Measurements from ENCODE around the gene RASGRF1. TPM values are rescaled to one million over a fixed set of nuclear protein-coding genes. Genes with fewer than 3 reads are reported as not detected.

Gene RASGRF1
- total RNA-seq, 5 donors from 2014 or later (not counting 1 experiment from before 2014, with no cell fraction given) = 0.09 to 0.49 (median 0.22) TPM; not detected in 2

DNA sequence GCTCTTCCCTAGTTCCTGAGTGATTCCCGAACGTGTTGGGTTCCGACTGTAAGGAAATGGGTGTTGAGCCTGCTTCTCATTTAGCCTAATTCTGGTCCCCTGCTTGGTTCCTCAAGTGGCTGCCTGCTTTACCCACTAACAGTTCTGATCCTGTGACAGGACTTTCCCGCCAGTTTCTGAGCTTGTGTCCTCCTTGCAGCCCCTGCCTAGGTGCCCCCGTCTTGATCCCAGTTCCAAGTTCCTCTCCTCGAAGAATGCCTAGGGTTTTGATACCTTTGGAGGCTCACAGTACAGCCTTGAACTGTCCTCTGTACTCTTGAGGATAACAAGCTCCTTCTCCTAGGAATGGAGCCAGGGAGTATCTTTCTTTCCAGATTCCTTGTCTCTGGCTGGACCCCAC lies 12.0 kb upstream of the RASGRF1 start:
- Mint-ChIP-seq H3K9me3 (no peaks in the 10 kb centered on the region), H3K27me3 (peaks cover 48 to 64% of the 10 kb centered on the region in 2 donors), H3K4me1 (no peaks in the 10 kb centered on the region), H3K36me3 (no peaks in the 10 kb centered on the region), H3K27ac (no peak overlapping the region), H3K4me3 (no peak overlapping the region)
- Histone ChIP-seq H3K4me1 (ENCODE audit: control insufficient read depth in 1 of 2, extremely low read depth in 1 of 2, insufficient read depth in 2 of 2, low read length in 2 of 2) (no peaks in the 10 kb centered on the region), H3K27ac (ENCODE audit: low read length) (no peak overlapping the region), H3K4me3 (ENCODE audit: control insufficient read depth in 1 of 2, extremely low read depth in 1 of 2, low read length in 1 of 2) (no peak overlapping the region), H3K9me3 (no peaks in the 10 kb centered on the region), H3K27me3 (replicated peaks in 1 of 2; ENCODE audit: control insufficient read depth in 2 of 2, extremely low read depth in 1 of 2, insufficient read depth in 2 of 2, low read length in 1 of 2) (peaks cover 4 to 29% of the 10 kb centered on the region in 2 experiments), H3K36me3 (ENCODE audit: control insufficient read depth in 2 of 2, extremely low read depth in 1 of 2, insufficient read depth in 1 of 2, low read length in 1 of 2) (no peaks in the 10 kb centered on the region)
- ATAC-seq (replicated peaks in 1 of 4) = no peak
- POLR2A ChIA-PET = no interaction called here
- no peak for DNase-seq
- CTCF ChIA-PET = no interaction called here
- WGBS (ENCODE audit: insufficient coverage) = 73% methylated on average over 4 of the region's 6 CpGs

DNA sequence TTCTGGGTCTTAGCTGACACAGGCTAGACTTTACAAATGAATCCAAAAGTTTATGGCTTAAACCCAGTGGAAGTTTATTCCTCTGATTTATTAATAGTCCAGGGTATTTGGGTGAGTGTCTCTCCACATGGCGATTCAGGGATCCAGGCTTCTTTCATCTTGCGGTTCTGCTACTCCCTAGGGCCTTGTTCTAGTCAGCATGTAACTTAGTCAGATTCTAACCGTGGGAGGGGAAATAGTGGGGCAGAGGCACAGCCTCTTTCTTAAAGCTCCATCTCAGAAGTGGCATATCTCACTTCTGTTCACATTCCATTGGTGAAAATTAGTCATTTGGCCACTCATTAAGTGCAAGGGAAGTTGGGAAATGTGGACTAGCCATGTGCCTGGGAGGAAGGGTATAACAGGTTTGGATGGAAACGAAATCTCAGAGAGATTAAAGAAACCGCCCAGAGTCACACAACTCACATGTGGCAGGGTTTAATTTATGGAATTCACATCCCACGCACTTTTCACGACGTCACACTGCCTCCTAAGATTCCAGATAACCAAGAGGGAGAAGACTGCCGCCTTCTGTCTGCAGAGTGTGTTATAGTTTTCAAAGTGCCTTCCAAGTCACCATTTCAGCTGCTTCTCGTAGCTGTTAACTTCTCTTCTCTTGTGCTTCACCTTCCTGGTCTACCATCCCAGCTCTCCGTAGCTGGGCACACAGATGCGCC lies 11.4 kb upstream of the RASGRF1 start:
- POLR2A ChIA-PET = no interaction called here
- CTCF ChIA-PET = no interaction called here
- no peak overlapping the region for H3K27ac Mint-ChIP-seq
- Histone ChIP-seq H3K4me3 (ENCODE audit: control insufficient read depth in 1 of 2, extremely low read depth in 1 of 2, low read length in 1 of 2) (no peak overlapping the region), H3K36me3 (ENCODE audit: control insufficient read depth in 2 of 2, extremely low read depth in 1 of 2, insufficient read depth in 1 of 2, low read length in 1 of 2) (no peaks in the 10 kb centered on the region), H3K9me3 (no peaks in the 10 kb centered on the region), H3K27ac (ENCODE audit: low read length) (no peak overlapping the region), H3K27me3 (replicated peaks in 1 of 2; ENCODE audit: control insufficient read depth in 2 of 2, extremely low read depth in 1 of 2, insufficient read depth in 2 of 2, low read length in 1 of 2) (peaks cover 4 to 24% of the 10 kb centered on the region in 2 experiments), H3K4me1 (ENCODE audit: control insufficient read depth in 1 of 2, extremely low read depth in 1 of 2, insufficient read depth in 2 of 2, low read length in 2 of 2) (no peaks in the 10 kb centered on the region)
- H3K36me3 Mint-ChIP-seq = no peaks in the 10 kb centered on the region
- no peaks in the 10 kb centered on the region for H3K9me3 Mint-ChIP-seq
- 80% methylated on average over 1 of the region's 12 CpGs for WGBS (ENCODE audit: insufficient coverage)
- no peak for DNase-seq
- ATAC-seq (replicated peaks in 1 of 4) = no peak
- H3K27me3 Mint-ChIP-seq = peaks cover 46 to 62% of the 10 kb centered on the region in 2 donors
- H3K4me3 Mint-ChIP-seq = no peak overlapping the region
- no peaks in the 10 kb centered on the region for H3K4me1 Mint-ChIP-seq

- ATAC-seq (replicated peaks in 1 of 4) (no peak), DNase-seq (no peak)
- H3K36me3 ChIP-seq (ENCODE audit: control insufficient read depth in 2 of 2, extremely low read depth in 1 of 2, insufficient read depth in 1 of 2, low read length in 1 of 2) = no peaks in the 10 kb centered on the region
- H3K4me3 Mint-ChIP-seq = no peak overlapping the region
- no peaks in the 10 kb centered on the region for H3K9me3 ChIP-seq
- WGBS (ENCODE audit: insufficient coverage) = 92% methylated on average over 2 of the region's 4 CpGs
- POLR2A ChIA-PET = no interaction called here
- CTCF ChIA-PET = no interaction called here
- no peak overlapping the region for H3K4me3 ChIP-seq (ENCODE audit: control insufficient read depth in 1 of 2, extremely low read depth in 1 of 2, low read length in 1 of 2)
- no peaks in the 10 kb centered on the region for H3K4me1 ChIP-seq (ENCODE audit: control insufficient read depth in 1 of 2, extremely low read depth in 1 of 2, insufficient read depth in 2 of 2, low read length in 2 of 2)
- peaks cover 16 to 18% of the 10 kb centered on the region in 2 experiments for H3K27me3 ChIP-seq (replicated peaks in 1 of 2; ENCODE audit: control insufficient read depth in 2 of 2, extremely low read depth in 1 of 2, insufficient read depth in 2 of 2, low read length in 1 of 2)
- peaks cover 46 to 52% of the 10 kb centered on the region in 2 donors for H3K27me3 Mint-ChIP-seq
- H3K9me3 Mint-ChIP-seq = no peaks in the 10 kb centered on the region
- H3K36me3 Mint-ChIP-seq = no peaks in the 10 kb centered on the region
- H3K27ac Mint-ChIP-seq = no peak overlapping the region
- H3K4me1 Mint-ChIP-seq = no peaks in the 10 kb centered on the region
- no peak overlapping the region for H3K27ac ChIP-seq (ENCODE audit: low read length)
Observed at GRCh38 chr15:79099692-79100091, 9.1 kb upstream of the RASGRF1 start.

GRCh38 chr15:79094611-79095021 lies 4.0 kb upstream of the RASGRF1 start:
- Mint-ChIP-seq H3K27ac (no peak overlapping the region), H3K27me3 (peaks cover 47 to 50% of the 10 kb centered on the region in 2 donors), H3K4me3 (no peak overlapping the region), H3K4me1 (peaks cover 1 to 10% (median 7%) of the 10 kb centered on the region in 3 donors), H3K36me3 (no peaks in the 10 kb centered on the region), H3K9me3 (no peaks in the 10 kb centered on the region)
- CTCF ChIA-PET = interaction anchor here in 1 of 2 donors (0.8 kb wide), 1 partner anchor 1516 kb away, joined by 3 read pairs; no protein-coding TSS in a partner anchor
- POLR2A ChIA-PET = no interaction called here
- ATAC-seq (replicated peaks in 1 of 4) = no peak
- Histone ChIP-seq H3K4me1 (ENCODE audit: control insufficient read depth in 1 of 2, extremely low read depth in 1 of 2, insufficient read depth in 2 of 2, low read length in 2 of 2) (peaks cover 0 to 13% of the 10 kb centered on the region in 2 experiments), H3K36me3 (ENCODE audit: control insufficient read depth in 2 of 2, extremely low read depth in 1 of 2, insufficient read depth in 1 of 2, low read length in 1 of 2) (no peaks in the 10 kb centered on the region), H3K4me3 (ENCODE audit: control insufficient read depth in 1 of 2, extremely low read depth in 1 of 2, low read length in 1 of 2) (no peak overlapping the region), H3K27ac (ENCODE audit: low read length) (no peak overlapping the region), H3K27me3 (replicated peaks in 1 of 2; ENCODE audit: control insufficient read depth in 2 of 2, extremely low read depth in 1 of 2, insufficient read depth in 2 of 2, low read length in 1 of 2) (peaks cover 15 to 44% of the 10 kb centered on the region in 2 experiments), H3K9me3 (no peaks in the 10 kb centered on the region)
- WGBS (ENCODE audit: insufficient coverage) = 20% methylated on average over 4 of the region's 6 CpGs
- DNase-seq = peak in 1 of 35 experiments; percentile 7

GRCh38 chr15:79093352-79093935 lies 2.9 kb upstream of the RASGRF1 start:
- Histone ChIP-seq H3K27me3 (replicated peaks in 1 of 2; ENCODE audit: control insufficient read depth in 2 of 2, extremely low read depth in 1 of 2, insufficient read depth in 2 of 2, low read length in 1 of 2) (peaks cover 19 to 56% of the 10 kb centered on the region in 2 experiments), H3K9me3 (no peaks in the 10 kb centered on the region), H3K4me3 (ENCODE audit: control insufficient read depth in 1 of 2, extremely low read depth in 1 of 2, low read length in 1 of 2) (no peak overlapping the region), H3K36me3 (ENCODE audit: control insufficient read depth in 2 of 2, extremely low read depth in 1 of 2, insufficient read depth in 1 of 2, low read length in 1 of 2) (no peaks in the 10 kb centered on the region), H3K27ac (ENCODE audit: low read length) (no peak overlapping the region), H3K4me1 (ENCODE audit: control insufficient read depth in 1 of 2, extremely low read depth in 1 of 2, insufficient read depth in 2 of 2, low read length in 2 of 2) (peaks cover 0 to 13% of the 10 kb centered on the region in 2 experiments)
- peak in 1 of 35 experiments; percentile 11 for DNase-seq
- Mint-ChIP-seq H3K4me1 (peaks cover 1 to 10% (median 7%) of the 10 kb centered on the region in 3 donors), H3K27ac (no peak overlapping the region), H3K36me3 (no peaks in the 10 kb centered on the region), H3K27me3 (peaks cover 51 to 54% of the 10 kb centered on the region in 2 donors), H3K9me3 (no peaks in the 10 kb centered on the region), H3K4me3 (no peak overlapping the region)
- 71% methylated on average over 7 of the region's 8 CpGs for WGBS (ENCODE audit: insufficient coverage)
- ChIA-PET CTCF (no interaction called here), POLR2A (no interaction called here)
- ATAC-seq (replicated peaks in 1 of 4) = no peak

GRCh38 chr15:79092382-79092781 lies 1.8 kb upstream of the RASGRF1 start:
- Histone ChIP-seq H3K27ac (ENCODE audit: low read length) (no peak overlapping the region), H3K4me3 (ENCODE audit: control insufficient read depth in 1 of 2, extremely low read depth in 1 of 2, low read length in 1 of 2) (no peak overlapping the region), H3K27me3 (replicated peaks in 1 of 2; ENCODE audit: control insufficient read depth in 2 of 2, extremely low read depth in 1 of 2, insufficient read depth in 2 of 2, low read length in 1 of 2) (peaks cover 20 to 60% of the 10 kb centered on the region in 2 experiments), H3K36me3 (ENCODE audit: control insufficient read depth in 2 of 2, extremely low read depth in 1 of 2, insufficient read depth in 1 of 2, low read length in 1 of 2) (no peaks in the 10 kb centered on the region), H3K4me1 (ENCODE audit: control insufficient read depth in 1 of 2, extremely low read depth in 1 of 2, insufficient read depth in 2 of 2, low read length in 2 of 2) (peaks cover 0 to 13% of the 10 kb centered on the region in 2 experiments), H3K9me3 (no peaks in the 10 kb centered on the region)
- Mint-ChIP-seq H3K27ac (no peak overlapping the region), H3K36me3 (no peaks in the 10 kb centered on the region), H3K4me1 (peaks cover 1 to 10% (median 7%) of the 10 kb centered on the region in 3 donors), H3K9me3 (no peaks in the 10 kb centered on the region), H3K27me3 (peaks cover 57 to 60% of the 10 kb centered on the region in 2 donors), H3K4me3 (peak overlapping the region in 1 of 3 donors; percentile 53)
- ChIA-PET CTCF (no interaction called here), POLR2A (no interaction called here)
- no peak for ATAC-seq (replicated peaks in 1 of 4)
- DNase-seq = no peak
- 50% methylated on average over 2 of the region's 2 CpGs for WGBS (ENCODE audit: insufficient coverage)
